Activated CD8-positive, alpha-beta memory T cell treated with anti-CD3 and anti-CD28 coated beads, Interleukin-2, amount 50 U/mL, for 48 hours (primary cell): Measurements from ENCODE around the gene ALOX5.

ENCODE experiments used
- DNase-seq: peaks from one replicate; pipeline ENCODE4 v3.0.0-alpha.2; 2020

The ALOX5 gene

GRCh38 chr10:45444022-45444421, 70.0 kb downstream of the ALOX5 start:
- no peak for DNase-seq

- no peak for DNase-seq
These were observed 71.2 kb downstream of the ALOX5 start for GRCh38 chr10:45444976-45445898.

- DNase-seq: no peak
These were observed 72.8 kb downstream of the ALOX5 start for GRCh38 chr10:45446858-45447257.

- DNase-seq: no peak
These were observed 73.4 kb downstream of the ALOX5 start for GRCh38 chr10:45447416-45447815.

- no peak for DNase-seq
These were observed 76.8 kb downstream of the ALOX5 start for GRCh38 chr10:45450866-45451265.

GRCh38 chr10:45451407-45451806, 77.4 kb downstream of the ALOX5 start:
- DNase-seq: no peak

- DNase-seq: no peak
These were observed 78.3 kb downstream of the ALOX5 start for GRCh38 chr10:45452268-45452667.

GRCh38 chr10:45452743-45453452, 78.9 kb downstream of the ALOX5 start:
- DNase-seq: no peak

GRCh38 chr10:45453639-45454255, 79.7 kb downstream of the ALOX5 start:
- DNase-seq: no peak

- DNase-seq: no peak
These were observed 80.2 kb downstream of the ALOX5 start for GRCh38 chr10:45454262-45454661.

- no peak for DNase-seq
These were observed 80.8 kb downstream of the ALOX5 start for GRCh38 chr10:45454859-45455258.

- DNase-seq: no peak
These were observed 82.2 kb downstream of the ALOX5 start for GRCh38 chr10:45456233-45456632.

- no peak for DNase-seq
These were observed 82.8 kb downstream of the ALOX5 start for GRCh38 chr10:45456822-45457221.

- no peak for DNase-seq
These were observed 83.5 kb downstream of the ALOX5 start for GRCh38 chr10:45457487-45457886.

GRCh38 chr10:45460235-45460878, 86.3 kb downstream of the ALOX5 start:
- DNase-seq: no peak

GRCh38 chr10:45461034-45461433, 87.0 kb downstream of the ALOX5 start:
- no peak for DNase-seq

GRCh38 chr10:45463244-45464116, 89.5 kb downstream of the ALOX5 start:
- no peak for DNase-seq

GRCh38 chr10:45464958-45465567, 91.0 kb downstream of the ALOX5 start:
- peak; percentile 85 for DNase-seq

- no peak for DNase-seq
These were observed 92.8 kb downstream of the ALOX5 start for GRCh38 chr10:45466784-45467183.

- DNase-seq: no peak
These were observed 94.1 kb downstream of the ALOX5 start for GRCh38 chr10:45468079-45468478.
